HG02870 (cell line): ENCODE data around the gene ZNF783.
A peak's percentile ranks its signal among the peaks of the same experiment; 100 is the strongest.
"Not testable (repeated sequence)": the region's sequence is repeated elsewhere in the genome, so short reads cannot be mapped to it uniquely, and the experiment has no call there.

Source experiments
- ATAC-seq: cut with Tn5 transposase; IDR thresholded peaks from one replicate; pipeline ENCODE4 v1.9.1; 2021; ENCODE audit warnings: mild to moderate bottlenecking, moderate library complexity; ENCODE audit not compliant: unreplicated experiment

ZNF783 gene

GRCh38 chr7:149239345-149240143, 22.5 kb upstream of the ZNF783 start, which contains the start of gene ZNF212:
Gene ZNF212 (plus strand): TSS chr7:149239651. CDS start chr7:149239779, 128 bp downstream.
- ATAC-seq = peak; percentile 94

- ATAC-seq = no peak
Measured at GRCh38 chr7:149240637-149241036, 21.4 kb upstream of the ZNF783 start.

GRCh38 chr7:149241696-149242095, 20.3 kb upstream of the ZNF783 start:
- no peak for ATAC-seq

- peak; percentile 57 for ATAC-seq
Measured at GRCh38 chr7:149245244-149245643, 16.8 kb upstream of the ZNF783 start.

GRCh38 chr7:149245744-149246143, 16.3 kb upstream of the ZNF783 start:
- ATAC-seq = peak; percentile 44

GRCh38 chr7:149248777-149249176, 13.2 kb upstream of the ZNF783 start:
- no peak for ATAC-seq

- not testable (repeated sequence) for ATAC-seq
Measured at GRCh38 chr7:149250151-149250550, 11.8 kb upstream of the ZNF783 start.

GRCh38 chr7:149251518-149251917, 10.5 kb upstream of the ZNF783 start:
- not testable (repeated sequence) for ATAC-seq

GRCh38 chr7:149252378-149252777, 9.6 kb upstream of the ZNF783 start:
- ATAC-seq = no peak

- no peak for ATAC-seq
Measured at GRCh38 chr7:149253665-149254064, 8.3 kb upstream of the ZNF783 start.

GRCh38 chr7:149254181-149254858, 7.7 kb upstream of the ZNF783 start:
- no peak for ATAC-seq

GRCh38 chr7:149255174-149255573, 6.8 kb upstream of the ZNF783 start:
- ATAC-seq = no peak

- ATAC-seq = no peak
Measured at GRCh38 chr7:149256568-149256967, 5.4 kb upstream of the ZNF783 start.

GRCh38 chr7:149257146-149257545, 4.8 kb upstream of the ZNF783 start:
- no peak for ATAC-seq

GRCh38 chr7:149261316-149261828, 624 bp upstream of the ZNF783 start:
- no peak for ATAC-seq

- no peak for ATAC-seq
Measured at GRCh38 chr7:149266451-149266850, 4.5 kb downstream of the ZNF783 start.

GRCh38 chr7:149267733-149268132, 5.7 kb downstream of the ZNF783 start:
- ATAC-seq = no peak

- not testable (repeated sequence) for ATAC-seq
Measured at GRCh38 chr7:149274424-149274823, 12.4 kb downstream of the ZNF783 start.

- ATAC-seq = no peak
Measured at GRCh38 chr7:149277871-149278270, 15.9 kb downstream of the ZNF783 start.

- ATAC-seq = no peak
Measured at GRCh38 chr7:149278396-149278795, 16.4 kb downstream of the ZNF783 start.

- no peak for ATAC-seq
Measured at GRCh38 chr7:149279111-149279743, 17.2 kb downstream of the ZNF783 start.
